ENCODE measurements around the gene FOCAD.

- no peak for TF ChIP-seq POLR2AphosphoS5 (IDR thresholded peaks at IDR 0.05)
- no peak for TF ChIP-seq CTCF (IDR thresholded peaks at IDR 0.05)
Observed at GRCh38 chr9:20697021-20697719, 13.1 kb downstream of the FOCAD start.
